ENCODE results near the gene ZNF532.

Gene ZNF532

GRCh38 chr18:58951986-58952702 is 87.5 kb downstream of the ZNF532 start:
- ATAC-seq = no peak
- TF ChIP-seq OSR1 (CRISPR knock-in tag; IDR thresholded peaks at IDR 0.05) (no peak), TSHZ2 (CRISPR knock-in tag; IDR thresholded peaks at IDR 0.05) (no peak), BACH2 (CRISPR knock-in tag; IDR thresholded peaks at IDR 0.05; ENCODE audit: borderline replicate concordance) (no peak), ZNF565 (CRISPR knock-in tag; conservative IDR thresholded peaks at IDR 0.05; ENCODE audit: low read depth) (no peak), ARNTL (CRISPR knock-in tag; IDR thresholded peaks at IDR 0.05; ENCODE audit: borderline replicate concordance, low read depth) (no peak), ZFP3 (CRISPR knock-in tag; IDR thresholded peaks at IDR 0.05) (no peak), TCF4 (CRISPR knock-in tag; IDR thresholded peaks at IDR 0.05; ENCODE audit: borderline replicate concordance) (no peak), RARB (CRISPR knock-in tag; IDR thresholded peaks at IDR 0.05) (no peak)

- no peak for TF ChIP-seq ESRRG (CRISPR knock-in tag; IDR thresholded peaks at IDR 0.05)
- no peak for TF ChIP-seq TSHZ2 (CRISPR knock-in tag; IDR thresholded peaks at IDR 0.05)
- no peak for TF ChIP-seq POU6F1 (CRISPR knock-in tag; IDR thresholded peaks at IDR 0.05; ENCODE audit: borderline replicate concordance, low read depth)
- TF ChIP-seq ZFP30 (CRISPR knock-in tag; IDR thresholded peaks at IDR 0.05) = no peak
- TF ChIP-seq CREB5 (CRISPR knock-in tag; IDR thresholded peaks at IDR 0.05; ENCODE audit: low read depth) = no peak
- TF ChIP-seq ZNF565 (CRISPR knock-in tag; conservative IDR thresholded peaks at IDR 0.05; ENCODE audit: low read depth) = no peak
- no peak for TF ChIP-seq CSRNP3 (CRISPR knock-in tag; IDR thresholded peaks at IDR 0.05)
- no peak for TF ChIP-seq TCF4 (CRISPR knock-in tag; IDR thresholded peaks at IDR 0.05; ENCODE audit: borderline replicate concordance)
- no peak for TF ChIP-seq ZC3H10 (CRISPR knock-in tag; IDR thresholded peaks at IDR 0.05)
- no peak for TF ChIP-seq ISL1 (CRISPR knock-in tag; IDR thresholded peaks at IDR 0.05)
- peak; percentile 48; the same call in 2 of the 3 replicates for ATAC-seq
Measured at GRCh38 chr18:58952858-58953257, 88.2 kb downstream of the ZNF532 start.

- no peak; the same call in 2 of the 3 replicates for ATAC-seq
- TF ChIP-seq CSRNP3 (CRISPR knock-in tag; IDR thresholded peaks at IDR 0.05) = no peak
- TF ChIP-seq RARB (CRISPR knock-in tag; IDR thresholded peaks at IDR 0.05) = no peak
- no peak for TF ChIP-seq TCF4 (CRISPR knock-in tag; IDR thresholded peaks at IDR 0.05; ENCODE audit: borderline replicate concordance)
- no peak for TF ChIP-seq OSR1 (CRISPR knock-in tag; IDR thresholded peaks at IDR 0.05)
- no peak for TF ChIP-seq ARNTL (CRISPR knock-in tag; IDR thresholded peaks at IDR 0.05; ENCODE audit: borderline replicate concordance, low read depth)
Measured at GRCh38 chr18:58953627-58954026, 89.0 kb downstream of the ZNF532 start.

Data from SK-N-SH treated with all-trans-retinoic acid at 6 μM for 48 hours (cell line).